Spleen (tissue), 11 donors: Measurements from ENCODE around the gene ATP13A5. TPM values are rescaled to one million over a fixed set of nuclear protein-coding genes. Genes with fewer than 3 reads are reported as not detected.

ENCODE experiments used
- DNase-seq: peaks from one replicate; pipeline ENCODE4 v3.0.0-alpha.2; 2020
- H3K27ac ChIP-seq, 8 donors: fragments of 200-600 bp; sonication (generic) in 7 of 8; 1 replicate in 4 of 8; 2 replicates in 4 of 8; pipeline versions ENCODE4 v1.5.0 to v1.8.0; 2016 to 2021; ENCODE audit warnings: inconsistent platforms in 4 of 8, mild to moderate bottlenecking in 4 of 8, moderate library complexity in 1 of 8
- H3K27me3 ChIP-seq, 7 donors: fragments of 200-600 bp; sonication (generic) in 6 of 7; replicated peaks in 1 of 7; 1 replicate in 4 of 7; 2 replicates in 3 of 7; pipeline versions ENCODE4 v1.5.0 to v1.8.0; 2016 to 2021; ENCODE audit warnings: inconsistent platforms in 3 of 7, mild to moderate bottlenecking in 1 of 7
- H3K36me3 ChIP-seq, 6 donors: fragments of 200-600 bp; sonication (generic) in 5 of 6; 1 replicate in 4 of 6; 2 replicates in 2 of 6; pipeline versions ENCODE4 v1.5.0 to v1.8.0; 2016 to 2021; ENCODE audit warnings: inconsistent platforms in 2 of 6
- H3K4me1 ChIP-seq, 6 donors: fragments of 200-600 bp; sonication (generic) in 5 of 6; 1 replicate in 3 of 6; 2 replicates in 3 of 6; pipeline versions ENCODE4 v1.5.0 to v1.8.0; 2016 to 2021; ENCODE audit warnings: inconsistent platforms in 3 of 6
- H3K4me3 ChIP-seq, 8 donors: fragments of 200-600 bp; sonication (generic) in 7 of 8; 1 replicate in 4 of 8; 2 replicates in 4 of 8; pipeline versions ENCODE4 v1.5.0 to v1.8.0; 2016 to 2021; ENCODE audit warnings: inconsistent platforms in 4 of 8, mild to moderate bottlenecking in 4 of 8, moderate library complexity in 2 of 8
- H3K9me3 ChIP-seq, 8 donors: fragments of 200-600 bp; sonication (generic) in 7 of 8; 1 replicate in 4 of 8; 2 replicates in 4 of 8; pipeline versions ENCODE4 v1.5.0 to v1.8.0; 2016 to 2021; ENCODE audit warnings: inconsistent platforms in 4 of 8
- POLR2A ChIP-seq, 3 donors: fragments of 450-650 bp; IDR thresholded peaks; one replicate each; pipeline ENCODE4 v1.5.1; 2017; ENCODE audit warnings: antibody characterized with exemption in 3 of 3, mild to moderate bottlenecking in 1 of 3
- POLR2AphosphoS5 ChIP-seq, 3 donors: sonication (generic); formaldehyde crosslinking; IDR thresholded peaks; one replicate each; pipeline ENCODE4 v1.5.1; 2017; ENCODE audit warnings: antibody characterized with exemption in 3 of 3
- WGBS, 5 donors: extraction: QIAGEN DNeasy Blood & Tissue Kit in 3 of 5; methylation state at CpG; one replicate each; pipeline versions ENCODE4 v1.1.5 to v1.1.7; 2013 to 2018; 5-methylcytosine and 5-hydroxymethylcytosine counted together
- intact Hi-C: fragments of 100-400 bp; cut with DNase I; formaldehyde crosslinking; loops from one replicate; pipeline ENCODE4 v1.15.0; 2023; ENCODE audit warnings: low total_unique reads
- polyA plus RNA-seq, 3 donors: library from polyadenylated mRNA; stranded (reverse); fragments of 200-250 nt; gene quantifications; one replicate each; pipeline ENCODE4 v1.2.1, GENCODE V29; 2013
- total RNA-seq, 7 donors: library from RNA; depleted of rRNA in 3 of 7; stranded (reverse); fragments of >200 nt in 3 of 7; fragmentation: NEBNext Ultra II Directional in 4 of 7; extraction: Animal tissue kit (Norgen Biotek cat#: 25700) in 4 of 7; gene quantifications; one replicate each; pipeline versions ENCODE4 v1.1.0 to v1.2.1, GENCODE V29; 2016 to 2021
- TF ChIP-seq, protein P1 (sequence below), 11 experiments: fragments of 200-600 bp in 7 of 11; fragments of 450-650 bp in 4 of 11; sonication (generic) in 4 of 11; IDR thresholded peaks in 8 of 11; conservative IDR thresholded peaks in 3 of 11; 1 replicate in 7 of 11; 2 replicates in 4 of 11; pipeline versions ENCODE4 v1.4.0 to v1.8.0; 2016 to 2021; ENCODE audit warnings: antibody characterized with exemption in 11 of 11, inconsistent platforms in 4 of 11, mild to moderate bottlenecking in 1 of 11
- donor health status: healthy with polysubstance abuse.
- donor health status: DM: no; HTN: no; CAD: no; lungs with moderate emphysema.
- donor health status: DM: no; HTN: no; CAD: no.
- donor health status: Bipolar disorder and iron deficiency.
- donor health status: healthy.
- donor health status: DM: no; HTN: no; CAD: no.
- donor health status: DM: yes; HTN: yes; CAD: no.

ATP13A5 gene
- total and polyA plus RNA-seq, 10 donors, result 0.13 TPM; not detected in 9

GRCh38 chr3:193231201-193231600 lies 147.4 kb downstream of the ATP13A5 start:
- Histone ChIP-seq H3K27me3 (peaks cover 0 to 11% (median 0%) of the 10 kb centered on the region in 7 donors), H3K36me3 (no peaks in the 10 kb centered on the region), H3K9me3 (no peaks in the 10 kb centered on the region), H3K4me1 (no peaks in the 10 kb centered on the region), H3K27ac (no peak overlapping the region), H3K4me3 (no peak overlapping the region)
- WGBS, 5 donors, result 74 to 90% (median 82%) methylated on average over 6 of the region's 6 CpGs
- no peak for DNase-seq
- intact Hi-C loops, result no loop called here
- TF ChIP-seq POLR2A (IDR thresholded peaks at IDR 0.05), result no peak
- TF ChIP-seq, protein P1, sequence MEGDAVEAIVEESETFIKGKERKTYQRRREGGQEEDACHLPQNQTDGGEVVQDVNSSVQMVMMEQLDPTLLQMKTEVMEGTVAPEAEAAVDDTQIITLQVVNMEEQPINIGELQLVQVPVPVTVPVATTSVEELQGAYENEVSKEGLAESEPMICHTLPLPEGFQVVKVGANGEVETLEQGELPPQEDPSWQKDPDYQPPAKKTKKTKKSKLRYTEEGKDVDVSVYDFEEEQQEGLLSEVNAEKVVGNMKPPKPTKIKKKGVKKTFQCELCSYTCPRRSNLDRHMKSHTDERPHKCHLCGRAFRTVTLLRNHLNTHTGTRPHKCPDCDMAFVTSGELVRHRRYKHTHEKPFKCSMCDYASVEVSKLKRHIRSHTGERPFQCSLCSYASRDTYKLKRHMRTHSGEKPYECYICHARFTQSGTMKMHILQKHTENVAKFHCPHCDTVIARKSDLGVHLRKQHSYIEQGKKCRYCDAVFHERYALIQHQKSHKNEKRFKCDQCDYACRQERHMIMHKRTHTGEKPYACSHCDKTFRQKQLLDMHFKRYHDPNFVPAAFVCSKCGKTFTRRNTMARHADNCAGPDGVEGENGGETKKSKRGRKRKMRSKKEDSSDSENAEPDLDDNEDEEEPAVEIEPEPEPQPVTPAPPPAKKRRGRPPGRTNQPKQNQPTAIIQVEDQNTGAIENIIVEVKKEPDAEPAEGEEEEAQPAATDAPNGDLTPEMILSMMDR (IDR thresholded peaks at IDR 0.05 in 8 of 11, conservative IDR thresholded peaks at IDR 0.05 in 3 of 11), result no peak
- no peak for TF ChIP-seq POLR2AphosphoS5 (IDR thresholded peaks at IDR 0.05)

GRCh38 chr3:193230610-193231009 lies 147.9 kb downstream of the ATP13A5 start:
- 81 to 87% (median 86%) methylated on average over 4 of the region's 4 CpGs for WGBS, 5 donors
- Histone ChIP-seq H3K4me3 (no peak overlapping the region), H3K4me1 (no peaks in the 10 kb centered on the region), H3K27ac (no peak overlapping the region), H3K36me3 (no peaks in the 10 kb centered on the region), H3K27me3 (peaks cover 0 to 11% (median 0%) of the 10 kb centered on the region in 7 donors), H3K9me3 (no peaks in the 10 kb centered on the region)
- DNase-seq, result no peak
- intact Hi-C loops, result no loop called here
- TF ChIP-seq, protein P1 (IDR thresholded peaks at IDR 0.05 in 8 of 11, conservative IDR thresholded peaks at IDR 0.05 in 3 of 11), result no peak

GRCh38 chr3:193229851-193230420 lies 148.6 kb downstream of the ATP13A5 start:
- 72 to 86% (median 78%) methylated on average over 4 of the region's 4 CpGs for WGBS, 5 donors
- DNase-seq, result no peak
- TF ChIP-seq POLR2A (IDR thresholded peaks at IDR 0.05), result no peak
- TF ChIP-seq POLR2AphosphoS5 (IDR thresholded peaks at IDR 0.05), result no peak

GRCh38 chr3:193228206-193228605 lies 150.3 kb downstream of the ATP13A5 start:
- Histone ChIP-seq H3K27me3 (peaks cover 0 to 11% (median 0%) of the 10 kb centered on the region in 7 donors), H3K27ac (no peak overlapping the region), H3K4me3 (no peak overlapping the region), H3K4me1 (no peaks in the 10 kb centered on the region), H3K9me3 (no peaks in the 10 kb centered on the region), H3K36me3 (no peaks in the 10 kb centered on the region)
- WGBS, 5 donors, result 84 to 89% (median 88%) methylated on average over 6 of the region's 6 CpGs
- DNase-seq, result peak; percentile 61
- TF ChIP-seq POLR2A (IDR thresholded peaks at IDR 0.05), result no peak
- no peak for TF ChIP-seq POLR2AphosphoS5 (IDR thresholded peaks at IDR 0.05)
- TF ChIP-seq, protein P1 (IDR thresholded peaks at IDR 0.05 in 8 of 11, conservative IDR thresholded peaks at IDR 0.05 in 3 of 11), result no peak
- intact Hi-C loops, result no loop called here

More at GRCh38 chr3:193229851-193230420, 148.6 kb downstream of the ATP13A5 start:
- no peak overlapping the region for H3K27ac ChIP-seq
- intact Hi-C loops, result no loop called here
- no peaks in the 10 kb centered on the region for H3K36me3 ChIP-seq
- no peaks in the 10 kb centered on the region for H3K4me1 ChIP-seq
- peaks cover 0 to 11% (median 0%) of the 10 kb centered on the region in 7 donors for H3K27me3 ChIP-seq
- H3K9me3 ChIP-seq, result no peaks in the 10 kb centered on the region
- no peak overlapping the region for H3K4me3 ChIP-seq
